Astrocyte of the spinal cord (primary cell): ENCODE measurements around the gene IL17B.
A peak's percentile ranks its signal among the peaks of the same experiment; 100 is the strongest.

Source experiments
- DNase-seq: peaks from one replicate; pipeline ENCODE4 v3.0.0; 2011; ENCODE audit warnings: low read depth, low spot score
- H3K4me3 ChIP-seq: 2 replicates; pipeline ENCODE4 v1.5.1; 2011; ENCODE audit warnings: low read depth, mild to moderate bottlenecking, low read length, moderate library complexity
- CTCF ChIP-seq: IDR thresholded peaks from 2 replicates; pipeline ENCODE4 v1.5.1; 2012; ENCODE audit warnings: low read depth, mild to moderate bottlenecking, low read length, inconsistent platforms
- in situ Hi-C: cut with HindIII; loops from 2 replicates; pipeline ENCODE4 v1.10.0; 2017; ENCODE audit warnings: low sequenced_read_pairs

IL17B gene

GRCh38 chr5:149414405-149415065, 35.4 kb upstream of the IL17B start:
- no peak overlapping the region for H3K4me3 ChIP-seq
- DNase-seq, result peak; percentile 67
- no peak for TF ChIP-seq CTCF
- in situ Hi-C loops, result no loop called here

GRCh38 chr5:149413477-149414210, 34.6 kb upstream of the IL17B start:
- H3K4me3 ChIP-seq, result no peak overlapping the region
- in situ Hi-C loops, result no loop called here
- DNase-seq, result no peak
- no peak for TF ChIP-seq CTCF

DNA sequence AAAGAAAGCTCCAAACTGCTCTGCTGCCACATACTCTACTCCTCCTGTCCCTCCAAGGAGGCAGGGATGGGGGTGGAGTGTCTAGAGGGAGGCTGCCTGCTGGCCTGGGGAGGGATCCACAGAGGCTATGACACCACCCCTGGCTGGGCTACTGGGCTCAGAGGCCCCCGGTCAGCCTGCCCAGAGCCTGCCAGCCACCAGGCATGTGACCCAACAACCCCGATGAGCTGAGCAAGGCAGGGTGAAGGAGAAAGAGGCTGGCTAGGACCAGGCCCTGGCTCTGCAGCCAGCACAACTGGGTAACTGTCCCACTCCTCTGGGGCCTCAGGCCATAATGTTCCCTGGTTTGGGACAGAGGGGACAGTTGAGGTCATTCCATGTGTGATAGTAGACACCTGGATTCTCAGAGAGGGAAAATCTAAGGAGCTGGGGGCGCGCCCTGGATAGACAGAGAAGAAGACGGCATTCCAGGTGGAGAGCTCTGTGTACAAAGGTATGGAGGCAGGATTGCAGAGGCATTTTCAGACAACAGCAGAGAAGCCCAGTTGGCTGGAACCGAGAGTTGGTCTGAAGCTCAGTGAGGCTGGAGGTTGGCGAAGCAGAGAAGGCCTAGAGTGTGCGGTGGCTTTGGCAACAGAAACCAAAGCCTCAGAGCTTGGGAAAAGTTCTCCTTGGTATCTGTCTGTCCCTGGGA, 33.8 kb upstream of the IL17B start:
- no peak for TF ChIP-seq CTCF
- H3K4me3 ChIP-seq, result no peak overlapping the region
- DNase-seq, result no peak
- in situ Hi-C loops, result no loop called here

DNA sequence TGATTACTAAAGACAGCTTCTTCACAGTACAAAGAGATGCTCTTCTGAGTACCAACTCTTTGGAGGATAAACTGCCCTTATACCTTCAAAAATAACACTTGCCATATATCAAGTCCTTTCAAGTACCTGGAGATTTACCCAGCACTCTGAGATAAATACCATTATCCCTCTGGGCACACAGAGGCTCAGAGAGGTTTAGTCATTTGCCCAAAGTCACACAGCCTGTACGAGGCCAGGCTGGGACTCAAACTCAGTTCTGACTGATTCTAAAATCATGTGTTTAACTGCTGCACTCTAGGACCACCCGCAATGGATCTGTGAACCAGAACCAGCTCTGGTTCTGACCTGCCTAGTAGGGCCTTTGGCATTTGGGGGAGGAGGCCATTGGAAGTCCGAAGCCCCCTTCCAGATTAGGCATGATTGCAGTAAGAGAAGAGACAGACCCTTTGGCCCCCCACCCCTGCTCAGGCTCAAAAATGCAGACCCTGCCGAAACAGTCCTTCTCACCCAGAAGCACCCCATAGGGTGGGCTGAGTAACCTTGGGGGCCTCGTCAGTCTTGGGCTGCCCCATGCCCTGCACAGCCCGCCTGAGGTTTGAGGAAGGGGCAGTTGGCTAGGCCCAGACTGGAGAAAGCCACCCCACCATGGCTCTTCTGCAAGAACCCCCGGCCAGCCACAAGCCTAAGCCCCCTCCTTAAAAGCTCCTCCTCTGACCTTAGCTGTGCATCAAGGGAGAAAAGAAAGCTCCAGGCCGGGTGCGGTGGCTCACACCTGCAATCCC, 32.8 kb upstream of the IL17B start:
- H3K4me3 ChIP-seq, result no peak overlapping the region
- no peak for TF ChIP-seq CTCF

GRCh38 chr5:149410721-149411432, 31.8 kb upstream of the IL17B start:
- in situ Hi-C loops, result no loop called here
- DNase-seq, result no peak
- no peak for TF ChIP-seq CTCF
- H3K4me3 ChIP-seq, result peak overlapping the region; percentile 56

More for the DNA sequence above, 32.8 kb upstream of the IL17B start:
- in situ Hi-C loops, result no loop called here
- DNase-seq, result no peak
